GM23338 (cell line): ENCODE results near the gene NDUFAF7. TPM values are rescaled to one million over a fixed set of nuclear protein-coding genes. Genes with fewer than 3 reads are reported as not detected.

Source experiments
- ATAC-seq: fragments of 200-7000 bp; cut with Tn5 transposase; 3 replicates; pipeline ENCODE4 v1.9.1; 2020
- DNase-seq: peaks from one replicate; pipeline ENCODE4 v3.0.0-alpha.2; 2015; ENCODE audit warnings: low spot score
- H2AFZ ChIP-seq: fragments of 200-600 bp; sonication (generic); 2 replicates; pipeline ENCODE4 v1.8.0; 2016; ENCODE audit warnings: antibody characterized with exemption, mild to moderate bottlenecking, moderate library complexity
- H3F3A ChIP-seq: fragments of 200-600 bp; sonication (generic); replicated peaks from 2 replicates; pipeline ENCODE4 v1.8.0; 2017; ENCODE audit warnings: antibody characterized with exemption, mixed run types, low read depth
- H3K27ac ChIP-seq: fragments of 200-600 bp; sonication (generic); 2 replicates; pipeline ENCODE4 v1.6.1; 2016; ENCODE audit warnings: low read depth
- H3K27me3 ChIP-seq: fragments of 200-600 bp; sonication (generic); 2 replicates; pipeline ENCODE4 v1.8.0; 2016; ENCODE audit warnings: mild to moderate bottlenecking, mixed run types, moderate library complexity; ENCODE audit not compliant: insufficient read depth
- H3K36me3 ChIP-seq: fragments of 200-600 bp; sonication (generic); 2 replicates; pipeline ENCODE4 v1.8.0; 2016; ENCODE audit warnings: mild to moderate bottlenecking; ENCODE audit not compliant: insufficient read depth
- H3K4me1 ChIP-seq: fragments of 200-600 bp; sonication (generic); 2 replicates; pipeline ENCODE4 v1.8.0; 2016; ENCODE audit warnings: mild to moderate bottlenecking, moderate library complexity; ENCODE audit not compliant: insufficient read depth
- H3K4me2 ChIP-seq: fragments of 200-600 bp; sonication (generic); 2 replicates; pipeline ENCODE4 v1.7.1; 2017; ENCODE audit warnings: mixed run types
- H3K4me3 ChIP-seq: fragments of 200-600 bp; sonication (generic); 2 replicates; pipeline ENCODE4 v1.6.1; 2016; ENCODE audit warnings: mixed run types
- H3K79me2 ChIP-seq: fragments of 200-600 bp; sonication (generic); replicated peaks from 2 replicates; pipeline ENCODE4 v1.8.0; 2017; ENCODE audit warnings: mild to moderate bottlenecking; ENCODE audit not compliant: insufficient read depth
- H3K9me2 ChIP-seq: fragments of 200-600 bp; sonication (generic); 2 replicates; pipeline ENCODE4 v1.8.0; 2017; ENCODE audit not compliant: insufficient read depth
- H4K20me1 ChIP-seq: fragments of 200-600 bp; sonication (generic); replicated peaks from 2 replicates; pipeline ENCODE4 v1.8.0; 2017; ENCODE audit warnings: mild to moderate bottlenecking; ENCODE audit not compliant: insufficient read depth
- H3K27ac Mint-ChIP-seq: 2 replicates; pipeline ENCODE4 v1.8.0; 2020; ENCODE audit warnings: inconsistent platforms, mild to moderate bottlenecking, moderate library complexity, mixed read lengths
- H3K27me3 Mint-ChIP-seq: 3 replicates; pipeline ENCODE4 v1.8.0; 2022; ENCODE audit warnings: low read depth, mild to moderate bottlenecking, moderate library complexity, mixed read lengths, inconsistent platforms; ENCODE audit not compliant: insufficient read depth, poor library complexity
- H3K36me3 Mint-ChIP-seq: 3 replicates; pipeline ENCODE4 v1.8.0; 2021; ENCODE audit warnings: low read depth, mild to moderate bottlenecking, inconsistent platforms, moderate library complexity, mixed read lengths
- H3K4me1 Mint-ChIP-seq: 3 replicates; pipeline ENCODE4 v1.8.0; 2020; ENCODE audit warnings: mild to moderate bottlenecking, inconsistent platforms, mixed read lengths
- H3K4me3 Mint-ChIP-seq: 3 replicates; pipeline ENCODE4 v1.8.0; 2021; ENCODE audit warnings: moderate library complexity, mild to moderate bottlenecking, inconsistent platforms, mixed read lengths
- H3K9me3 Mint-ChIP-seq: 3 replicates; pipeline ENCODE4 v1.8.0; 2020; ENCODE audit warnings: moderate library complexity, mild to moderate bottlenecking, inconsistent platforms, mixed read lengths
- CREB1 ChIP-seq: fragments of 250-450 bp; sonication (Bioruptor Pico); IDR thresholded peaks from 2 replicates; pipeline ENCODE4 v1.5.0; 2020; ENCODE audit warnings: low read depth, mild to moderate bottlenecking, moderate library complexity
- CTCF ChIP-seq, 2 experiments: fragments of 200-600 bp in 1 of 2; sonication (generic) in 1 of 2; conservative IDR thresholded peaks; 2 replicates each; pipeline versions ENCODE4 v1.5.1 to v1.6.1; 2016 to 2017; ENCODE audit warnings: antibody characterized with exemption in 2 of 2, low read depth in 2 of 2, mild to moderate bottlenecking in 2 of 2, moderate library complexity in 1 of 2
- ETS1 ChIP-seq: IDR thresholded peaks from 2 replicates; pipeline ENCODE4 v1.6.1; 2016; ENCODE audit warnings: antibody characterized with exemption
- EZH2 ChIP-seq: fragments of 200-600 bp; sonication (generic); IDR thresholded peaks from one replicate; pipeline ENCODE4 v1.8.0; 2017; ENCODE audit warnings: antibody characterized with exemption, mild to moderate bottlenecking, low read depth; ENCODE audit not compliant: unreplicated experiment
- JUNB ChIP-seq: IDR thresholded peaks from one replicate; pipeline ENCODE4 v1.6.1; 2016; ENCODE audit warnings: antibody characterized with exemption; ENCODE audit not compliant: unreplicated experiment
- NANOG ChIP-seq: IDR thresholded peaks from 2 replicates; pipeline ENCODE4 v1.6.1; 2016; ENCODE audit warnings: antibody characterized with exemption, borderline replicate concordance
- POLR2AphosphoS5 ChIP-seq: IDR thresholded peaks from 2 replicates; pipeline ENCODE4 v1.6.1; 2016; ENCODE audit warnings: antibody characterized with exemption, low read depth
- REST ChIP-seq: IDR thresholded peaks from one replicate; pipeline ENCODE4 v1.6.1; 2018; ENCODE audit warnings: antibody characterized with exemption; ENCODE audit not compliant: unreplicated experiment
- STAT1 ChIP-seq: IDR thresholded peaks from one replicate; pipeline ENCODE4 v1.6.1; 2016; ENCODE audit warnings: antibody characterized with exemption; ENCODE audit not compliant: unreplicated experiment
- ZNF114 ChIP-seq: fragments of 250-450 bp; sonication (Bioruptor Pico); IDR thresholded peaks from 2 replicates; pipeline ENCODE4 v1.5.0; 2020; ENCODE audit warnings: mild to moderate bottlenecking, moderate library complexity
- ZNF331 ChIP-seq: fragments of 250-450 bp; sonication (Bioruptor Pico); IDR thresholded peaks from 2 replicates; pipeline ENCODE4 v1.5.0; 2020; ENCODE audit warnings: low read depth, mild to moderate bottlenecking, moderate library complexity
- ZNF462 ChIP-seq: fragments of 250-450 bp; sonication (Bioruptor Pico); IDR thresholded peaks from 2 replicates; pipeline ENCODE4 v1.5.0; 2020; ENCODE audit warnings: mild to moderate bottlenecking, moderate library complexity
- polyA plus RNA-seq: library from polyadenylated mRNA; unstranded; fragments of >200 nt; fragmentation: Nextera tagmentation; extraction: Ambion mirVana; gene quantifications from 2 replicates; pipeline ENCODE4 v1.2.1, GENCODE V29; 2016
- total RNA-seq: library from RNA; depleted of rRNA; stranded (reverse); fragments of >200 nt; shearing (Covaris generic); gene quantifications from 2 replicates; pipeline ENCODE4 v1.2.3, GENCODE V29; 2014

The NDUFAF7 gene
- total and polyA plus RNA-seq, 2 experiments from 2014 or later, result 47.4 to 58.2 TPM

- no peak for TF ChIP-seq ETS1
- no peak for TF ChIP-seq NANOG
These were observed 2.7 kb upstream of the NDUFAF7 start (continued) for GRCh38 chr2:37228788-37229187.

GRCh38 chr2:37230581-37230980, 877 bp upstream of the NDUFAF7 start:
- Histone ChIP-seq H3K4me3 (peak overlapping the region; percentile 95), H3K27me3 (no peaks in the 10 kb centered on the region), H3K4me2 (peak overlapping the region; percentile 86), H4K20me1 (peaks cover 23% of the 10 kb centered on the region; the same call in 1 of the 2 replicates), H3K79me2 (peaks cover 96% of the 10 kb centered on the region), H3K9me2 (no peaks in the 10 kb centered on the region), H2AFZ (no peak overlapping the region), H3K4me1 (peaks cover 59% of the 10 kb centered on the region), H3K27ac (peak overlapping the region; percentile 72), H3F3A (peaks cover 30% of the 10 kb centered on the region), H3K36me3 (peaks cover 10% of the 10 kb centered on the region)
- H3K27me3 Mint-ChIP-seq, result no peaks in the 10 kb centered on the region
- no peak overlapping the region for H3K4me3 Mint-ChIP-seq
- H3K36me3 Mint-ChIP-seq, result peaks cover 43% of the 10 kb centered on the region
- peak; percentile 9 for ATAC-seq
- DNase-seq, result no peak
- H3K27ac Mint-ChIP-seq, result no peak overlapping the region
- no peaks in the 10 kb centered on the region for H3K9me3 Mint-ChIP-seq
- peaks cover 37% of the 10 kb centered on the region for H3K4me1 Mint-ChIP-seq
- TF ChIP-seq CTCF (conservative IDR thresholded peaks at IDR 0.05; ENCODE audit: low read depth in 2 of 2) (no peak), ZNF462 (CRISPR knock-in tag) (no peak), CREB1 (CRISPR knock-in tag) (no peak), REST (no peak), POLR2AphosphoS5 (no peak), EZH2 (no peak), NANOG (no peak), STAT1 (no peak), ZNF331 (CRISPR knock-in tag) (no peak), JUNB (no peak), ZNF114 (CRISPR knock-in tag) (no peak), ETS1 (no peak)
